K562 (cell line): ENCODE data around the gene DEDD2. TPM values are rescaled to one million over a fixed set of nuclear protein-coding genes. Genes with fewer than 3 reads are reported as not detected.

ENCODE experiments used
- BCL6 ChIP-seq: fragments of 250-450 bp; sonication (Bioruptor Pico); IDR thresholded peaks from 2 replicates; pipeline ENCODE4 v1.4.0; 2020
- CBX8 ChIP-seq: fragments of 200-600 bp; sonication (generic); IDR thresholded peaks from 2 replicates; pipeline ENCODE4 v1.6.1; 2012; ENCODE audit warnings: borderline replicate concordance, mixed run types, low read depth, mild to moderate bottlenecking, moderate library complexity, mixed read lengths, low read length, control low read depth, inconsistent platforms; ENCODE audit not compliant: poor library complexity, severe bottlenecking; ENCODE audit errors: extremely low read depth
- CCNT2 ChIP-seq: IDR thresholded peaks from 2 replicates; pipeline ENCODE4 v1.6.1; 2011; ENCODE audit warnings: borderline replicate concordance, low read depth, mild to moderate bottlenecking, moderate library complexity, mixed read lengths, low read length; ENCODE audit not compliant: insufficient read length; ENCODE audit errors: extremely low read depth
- CHCHD3 ChIP-seq: fragments of 250-450 bp; sonication (Bioruptor Pico); IDR thresholded peaks from 2 replicates; pipeline ENCODE4 v2.1.2; 2022; ENCODE audit warnings: mild to moderate bottlenecking
- DDX20 ChIP-seq: fragments of 450-650 bp; IDR thresholded peaks from 2 replicates; pipeline ENCODE4 v1.6.1; 2016; ENCODE audit warnings: missing genetic modification characterization, low read depth, mild to moderate bottlenecking, missing compliant biosample characterization, moderate library complexity
- HMGN3 ChIP-seq: IDR thresholded peaks from 2 replicates; pipeline ENCODE4 v1.6.1; 2011; ENCODE audit warnings: borderline replicate concordance, low read depth, mild to moderate bottlenecking, mixed read lengths, low read length; ENCODE audit not compliant: insufficient read length; ENCODE audit errors: extremely low read depth
- KDM4B ChIP-seq, 2 experiments: fragments of 450-650 bp in 1 of 2; sonication (generic) in 1 of 2; IDR thresholded peaks; 2 replicates each; pipeline ENCODE4 v1.6.1; 2016 to 2017; ENCODE audit warnings: borderline replicate concordance in 2 of 2, antibody characterized with exemption in 1 of 2, low read depth in 1 of 2, mild to moderate bottlenecking in 1 of 2
- L3MBTL2 ChIP-seq: fragments of 450-650 bp; IDR thresholded peaks from 2 replicates; pipeline ENCODE4 v1.6.1; 2016; ENCODE audit warnings: mild to moderate bottlenecking, moderate library complexity
- MEF2A ChIP-seq: IDR thresholded peaks from 2 replicates; pipeline ENCODE4 v1.6.1; 2011; ENCODE audit warnings: low read depth, mild to moderate bottlenecking, low read length, moderate library complexity; ENCODE audit not compliant: control insufficient read depth
- MEIS2 ChIP-seq: fragments of 450-650 bp; IDR thresholded peaks from 2 replicates; pipeline ENCODE4 v1.6.1; 2014; ENCODE audit warnings: mild to moderate bottlenecking; ENCODE audit not compliant: partially characterized antibody
- NFYB ChIP-seq: IDR thresholded peaks from 2 replicates; pipeline ENCODE4 v1.6.1; 2011; ENCODE audit warnings: mild to moderate bottlenecking, moderate library complexity; ENCODE audit not compliant: insufficient read length; ENCODE audit errors: extremely low read depth
- NR2C1 ChIP-seq, 2 experiments: fragments of 450-650 bp; IDR thresholded peaks; 2 replicates each; pipeline ENCODE4 v1.6.1; 2017; ENCODE audit warnings: mild to moderate bottlenecking in 2 of 2, antibody characterized with exemption in 1 of 2, inconsistent platforms in 1 of 2, missing compliant biosample characterization in 1 of 2, missing genetic modification characterization in 1 of 2
- NR4A1 ChIP-seq, 2 experiments: fragments of 250-450 bp in 1 of 2; fragments of 450-650 bp in 1 of 2; sonication (Bioruptor Pico) in 1 of 2; IDR thresholded peaks; 2 replicates each; pipeline versions ENCODE4 v1.4.0 to v1.6.1; 2016 to 2020; ENCODE audit warnings: mild to moderate bottlenecking in 2 of 2, missing compliant biosample characterization in 1 of 2, missing genetic modification characterization in 1 of 2, moderate library complexity in 1 of 2
- POLR2G ChIP-seq: fragments of 200-400 bp; formaldehyde crosslinking; IDR thresholded peaks from 2 replicates; pipeline ENCODE4 v1.6.1; 2017; ENCODE audit warnings: low read depth, mild to moderate bottlenecking, antibody characterized with exemption, low read length, moderate library complexity
- RNF2 ChIP-seq: sonication (generic); IDR thresholded peaks from 2 replicates; pipeline ENCODE4 v1.6.1; 2016
- TAF1 ChIP-seq: IDR thresholded peaks from 2 replicates; pipeline ENCODE4 v1.6.1; 2011; ENCODE audit warnings: mild to moderate bottlenecking, low read length, moderate library complexity; ENCODE audit not compliant: insufficient read depth, control insufficient read depth, severe bottlenecking; ENCODE audit errors: extremely low read depth
- TAF9B ChIP-seq: fragments of 450-650 bp; IDR thresholded peaks from 2 replicates; pipeline ENCODE4 v1.6.1; 2018; ENCODE audit warnings: mild to moderate bottlenecking; ENCODE audit not compliant: partially characterized antibody
- polyA plus RNA-seq, 8 experiments: library from polyadenylated mRNA; depleted of rRNA in 4 of 8; stranded (reverse) in 5 of 8; unstranded in 3 of 8; fragments of >200 nt; fragmentation: Nextera tagmentation in 2 of 8; fragmentation: Illumina TruSeq in 1 of 8; extraction: Ambion mirVana in 2 of 8; extraction: Trizol in 1 of 8; gene quantifications; 2 replicates each; pipeline versions ENCODE4 v1.2.1 to v1.2.3, GENCODE V29; 2011 to 2014; ENCODE audit warnings: inconsistent platforms in 1 of 8, missing spikeins in 1 of 8
- total RNA-seq, 7 experiments: library from RNA; depleted of rRNA in 6 of 7; stranded (reverse); fragments of >200 nt in 6 of 7; fragmentation: Illumina TruSeq in 2 of 7; extraction: Trizol in 2 of 7; gene quantifications; 2 replicates each; pipeline versions ENCODE4 v1.2.1 to v1.2.3, GENCODE V29; 2011 to 2021; ENCODE audit warnings: low replicate concordance in 1 of 7
- TF ChIP-seq, protein P1 (sequence below), 2 experiments: fragments of 450-650 bp; IDR thresholded peaks; 2 replicates each; pipeline ENCODE4 v1.6.1; 2018; ENCODE audit warnings: mild to moderate bottlenecking in 2 of 2, low read depth in 1 of 2; ENCODE audit not compliant: partially characterized antibody in 2 of 2
- TF ChIP-seq, protein P2 (sequence below): sonication (generic); formaldehyde crosslinking; IDR thresholded peaks from 2 replicates; pipeline ENCODE4 v1.8.1; 2023; ENCODE audit warnings: mild to moderate bottlenecking, missing genetic modification reagents

The DEDD2 gene
- total and polyA plus RNA-seq, 9 of the 15 experiments (the other 6 are each of a cell fraction or from before 2014, with no cell fraction given): 4.3 to 43.0 (median 29.2) TPM

DNA sequence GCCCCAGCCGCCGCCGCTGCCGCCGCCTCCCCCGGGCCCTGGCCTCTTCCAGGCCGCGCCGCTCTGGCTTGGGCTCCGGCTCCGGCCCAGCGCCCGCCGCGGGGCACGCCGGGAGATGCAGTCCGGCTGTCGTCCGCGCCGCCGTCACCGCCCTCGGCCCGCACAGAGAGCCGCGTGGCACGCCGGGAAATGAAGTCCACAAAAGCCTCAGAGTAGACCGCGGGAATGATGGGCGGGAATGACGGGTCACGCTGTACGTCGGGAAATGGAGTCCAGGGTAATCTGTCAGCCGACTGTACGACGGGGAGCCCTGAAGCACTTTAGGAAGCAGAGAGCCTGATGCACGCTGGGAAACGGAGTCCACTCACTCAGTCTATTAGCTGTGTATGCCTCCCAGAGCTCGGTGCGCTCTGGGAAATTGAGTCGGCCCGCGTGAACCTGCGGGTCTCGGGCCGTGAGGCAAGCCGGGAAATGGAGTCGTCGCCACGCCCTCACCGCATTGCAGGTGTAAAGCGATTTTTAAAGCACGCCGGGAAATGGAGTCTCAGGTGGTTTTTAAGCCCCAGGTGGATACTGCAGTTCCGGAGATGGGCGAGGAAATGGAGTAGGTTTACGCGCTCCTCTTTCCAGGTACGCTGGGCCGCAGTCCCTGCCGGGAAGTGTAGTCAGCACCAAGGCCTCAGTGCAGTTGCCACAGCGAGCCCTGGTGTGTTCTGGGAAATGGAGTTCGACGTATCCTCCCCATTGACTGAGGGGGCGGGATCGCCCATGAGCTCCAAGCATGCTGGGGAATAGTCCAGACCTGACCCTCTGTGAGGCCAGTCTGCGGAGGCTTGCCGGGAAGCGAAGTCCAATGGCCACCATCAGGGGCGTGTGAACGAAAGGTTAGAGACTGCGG lies 25.3 kb upstream of the DEDD2 start, which contains the start of gene GSK3A (continued):
- TF ChIP-seq, protein P1, sequence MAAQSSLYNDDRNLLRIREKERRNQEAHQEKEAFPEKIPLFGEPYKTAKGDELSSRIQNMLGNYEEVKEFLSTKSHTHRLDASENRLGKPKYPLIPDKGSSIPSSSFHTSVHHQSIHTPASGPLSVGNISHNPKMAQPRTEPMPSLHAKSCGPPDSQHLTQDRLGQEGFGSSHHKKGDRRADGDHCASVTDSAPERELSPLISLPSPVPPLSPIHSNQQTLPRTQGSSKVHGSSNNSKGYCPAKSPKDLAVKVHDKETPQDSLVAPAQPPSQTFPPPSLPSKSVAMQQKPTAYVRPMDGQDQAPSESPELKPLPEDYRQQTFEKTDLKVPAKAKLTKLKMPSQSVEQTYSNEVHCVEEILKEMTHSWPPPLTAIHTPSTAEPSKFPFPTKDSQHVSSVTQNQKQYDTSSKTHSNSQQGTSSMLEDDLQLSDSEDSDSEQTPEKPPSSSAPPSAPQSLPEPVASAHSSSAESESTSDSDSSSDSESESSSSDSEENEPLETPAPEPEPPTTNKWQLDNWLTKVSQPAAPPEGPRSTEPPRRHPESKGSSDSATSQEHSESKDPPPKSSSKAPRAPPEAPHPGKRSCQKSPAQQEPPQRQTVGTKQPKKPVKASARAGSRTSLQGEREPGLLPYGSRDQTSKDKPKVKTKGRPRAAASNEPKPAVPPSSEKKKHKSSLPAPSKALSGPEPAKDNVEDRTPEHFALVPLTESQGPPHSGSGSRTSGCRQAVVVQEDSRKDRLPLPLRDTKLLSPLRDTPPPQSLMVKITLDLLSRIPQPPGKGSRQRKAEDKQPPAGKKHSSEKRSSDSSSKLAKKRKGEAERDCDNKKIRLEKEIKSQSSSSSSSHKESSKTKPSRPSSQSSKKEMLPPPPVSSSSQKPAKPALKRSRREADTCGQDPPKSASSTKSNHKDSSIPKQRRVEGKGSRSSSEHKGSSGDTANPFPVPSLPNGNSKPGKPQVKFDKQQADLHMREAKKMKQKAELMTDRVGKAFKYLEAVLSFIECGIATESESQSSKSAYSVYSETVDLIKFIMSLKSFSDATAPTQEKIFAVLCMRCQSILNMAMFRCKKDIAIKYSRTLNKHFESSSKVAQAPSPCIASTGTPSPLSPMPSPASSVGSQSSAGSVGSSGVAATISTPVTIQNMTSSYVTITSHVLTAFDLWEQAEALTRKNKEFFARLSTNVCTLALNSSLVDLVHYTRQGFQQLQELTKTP (IDR thresholded peaks at IDR 0.05; ENCODE audit: low read depth in 1 of 2, partially characterized antibody in 2 of 2): peak; percentile 61 to 100
- TF ChIP-seq CHCHD3 (CRISPR knock-in tag): 0 out of 2 replicates have a peak, but pooled peaks have one; percentile 28
- TF ChIP-seq, protein P2, sequence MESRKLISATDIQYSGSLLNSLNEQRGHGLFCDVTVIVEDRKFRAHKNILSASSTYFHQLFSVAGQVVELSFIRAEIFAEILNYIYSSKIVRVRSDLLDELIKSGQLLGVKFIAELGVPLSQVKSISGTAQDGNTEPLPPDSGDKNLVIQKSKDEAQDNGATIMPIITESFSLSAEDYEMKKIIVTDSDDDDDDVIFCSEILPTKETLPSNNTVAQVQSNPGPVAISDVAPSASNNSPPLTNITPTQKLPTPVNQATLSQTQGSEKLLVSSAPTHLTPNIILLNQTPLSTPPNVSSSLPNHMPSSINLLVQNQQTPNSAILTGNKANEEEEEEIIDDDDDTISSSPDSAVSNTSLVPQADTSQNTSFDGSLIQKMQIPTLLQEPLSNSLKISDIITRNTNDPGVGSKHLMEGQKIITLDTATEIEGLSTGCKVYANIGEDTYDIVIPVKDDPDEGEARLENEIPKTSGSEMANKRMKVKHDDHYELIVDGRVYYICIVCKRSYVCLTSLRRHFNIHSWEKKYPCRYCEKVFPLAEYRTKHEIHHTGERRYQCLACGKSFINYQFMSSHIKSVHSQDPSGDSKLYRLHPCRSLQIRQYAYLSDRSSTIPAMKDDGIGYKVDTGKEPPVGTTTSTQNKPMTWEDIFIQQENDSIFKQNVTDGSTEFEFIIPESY (CRISPR knock-in tag): peak; percentile 14; the same call in 1 of the 2 replicates
- 0 out of 2 replicates have a peak, but pooled peaks have one; percentile 54 for TF ChIP-seq NR4A1 (CRISPR knock-in tag; IDR thresholded peaks at IDR 0.05)
- peak; percentile 76; the same call in 1 of the 2 replicates for TF ChIP-seq NR4A1 (tag; IDR thresholded peaks at IDR 0.05)
- TF ChIP-seq NR2C1 (IDR thresholded peaks at IDR 0.05): peak; percentile 93
- peak; percentile 94 for TF ChIP-seq NR2C1 (tag; IDR thresholded peaks at IDR 0.05)
- TF ChIP-seq POLR2G: peak; percentile 88
- TF ChIP-seq KDM4B (IDR thresholded peaks at IDR 0.05; ENCODE audit: borderline replicate concordance in 2 of 2, low read depth in 1 of 2): no peak; a peak in 1 of 4 replicates
- TF ChIP-seq DDX20 (tag): no peak
- peak; percentile 86 for TF ChIP-seq TAF9B
- TF ChIP-seq HMGN3: peak; percentile 76
- peak; percentile 6 for TF ChIP-seq NFYB
- no peak for TF ChIP-seq MEF2A
- TF ChIP-seq TAF1: peak; percentile 95
- peak; percentile 88 for TF ChIP-seq MEIS2
- peak; percentile 21 for TF ChIP-seq CCNT2
- TF ChIP-seq CBX8: no peak
- TF ChIP-seq BCL6 (CRISPR knock-in tag): no peak; the same call in 1 of the 2 replicates
- peak; percentile 65 for TF ChIP-seq RNF2
- TF ChIP-seq L3MBTL2: peak; percentile 70
